ENCODE data around the gene FOXC1.
A peak's percentile ranks its signal among the peaks of the same experiment; 100 is the strongest.

Gene FOXC1

GRCh38 chr6:1600063-1600763 lies 9.5 kb upstream of the FOXC1 start:
- no peak for DNase-seq

GRCh38 chr6:1600764-1601157 lies 9.0 kb upstream of the FOXC1 start:
- DNase-seq: no peak

GRCh38 chr6:1601158-1602048 lies 8.3 kb upstream of the FOXC1 start:
- no peak for DNase-seq

GRCh38 chr6:1602049-1602713 lies 7.5 kb upstream of the FOXC1 start:
- DNase-seq: no peak

GRCh38 chr6:1603708-1604107 lies 6.0 kb upstream of the FOXC1 start:
- DNase-seq: no peak

DNA sequence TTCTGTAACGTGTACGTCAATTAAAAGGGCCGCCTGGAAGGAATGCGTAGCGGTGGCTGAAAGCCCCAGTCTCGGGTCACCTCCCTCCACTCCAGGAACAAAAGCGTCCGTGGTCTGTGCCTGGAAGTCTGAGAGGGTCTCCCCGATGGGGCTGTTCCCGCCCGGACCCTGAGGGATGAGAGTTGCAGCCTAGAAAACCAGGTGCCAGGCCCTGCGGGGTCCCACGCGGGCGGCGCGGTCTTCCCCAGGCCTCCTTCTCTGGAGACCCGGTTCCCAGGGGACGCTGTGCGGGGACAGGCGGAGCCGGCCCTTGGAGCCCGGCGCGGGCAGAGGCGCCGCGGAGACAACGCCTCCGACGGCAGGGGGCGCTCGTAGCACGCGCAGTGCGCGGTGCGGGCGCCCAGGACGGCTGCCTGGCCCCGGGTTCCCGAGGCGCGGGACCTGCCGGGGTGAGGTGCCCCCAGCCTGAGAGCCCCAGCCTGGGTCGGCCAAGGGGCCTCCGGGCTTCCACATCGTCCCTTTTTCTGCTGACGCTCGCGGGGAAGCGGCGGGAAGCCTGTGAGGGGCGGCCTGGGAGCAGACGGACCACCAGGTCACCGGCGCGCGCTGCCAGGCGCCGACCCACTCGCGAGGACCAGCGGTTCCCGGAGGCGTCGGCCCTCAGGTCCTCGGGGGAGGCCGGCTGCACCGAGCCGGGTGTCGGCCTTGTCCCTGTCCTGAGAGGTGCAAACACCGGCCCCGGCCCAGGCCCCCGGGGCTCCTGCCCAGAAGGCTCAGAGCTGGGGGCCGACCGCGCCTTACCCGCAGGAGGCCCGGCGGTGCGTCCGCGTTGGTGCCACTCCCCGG lies 5.3 kb upstream of the FOXC1 start:
- DNase-seq: peak; percentile 52

GRCh38 chr6:1605004-1605892 lies 4.5 kb upstream of the FOXC1 start:
- DNase-seq: no peak

DNA sequence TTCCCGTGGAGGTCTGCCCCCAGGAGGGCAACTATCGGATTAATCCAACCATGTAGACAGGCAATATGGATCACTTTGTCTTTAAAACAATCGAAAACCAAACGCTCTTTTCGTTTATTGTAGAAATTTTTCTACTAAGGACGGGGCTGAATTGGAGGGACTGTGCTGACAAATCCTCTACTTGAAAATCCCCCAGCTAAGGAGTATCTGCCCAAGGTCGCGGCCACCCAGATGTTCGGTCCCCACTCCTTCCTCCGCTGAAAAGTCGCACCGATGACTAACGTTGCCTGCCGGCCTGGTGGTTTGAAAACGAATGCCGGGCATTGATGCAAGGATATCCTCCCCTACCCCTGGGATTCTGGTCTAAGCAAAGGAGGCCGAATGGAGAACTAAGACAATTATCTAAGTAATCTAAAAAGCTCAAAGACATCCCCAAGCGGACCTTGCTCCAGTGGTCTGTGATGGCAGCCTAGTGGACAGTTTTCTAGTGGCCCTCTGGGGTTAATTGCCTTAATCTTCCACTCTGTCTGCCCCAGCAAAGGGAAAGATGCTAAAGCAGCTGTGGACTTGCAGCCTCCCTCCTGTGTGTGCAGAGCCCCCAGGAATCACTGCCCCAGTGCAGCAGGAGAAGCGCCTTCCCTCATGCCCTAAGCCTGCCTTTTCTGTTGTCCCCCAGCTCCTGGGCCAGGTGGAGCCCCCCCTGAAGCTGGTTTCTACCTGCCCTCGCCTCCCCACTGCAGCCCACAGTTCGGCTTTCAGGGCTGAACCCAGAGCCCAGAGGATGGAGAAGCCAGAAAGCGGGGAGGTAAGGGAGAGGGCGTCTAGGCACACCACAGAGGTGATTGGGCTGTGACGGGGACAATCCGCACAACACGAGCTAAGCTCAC lies 3.6 kb upstream of the FOXC1 start:
- peak; percentile 59 for DNase-seq

GRCh38 chr6:1606780-1607515 lies 2.8 kb upstream of the FOXC1 start:
- DNase-seq: no peak

- DNase-seq: no peak
Observed at GRCh38 chr6:1607516-1608221, 2.0 kb upstream of the FOXC1 start.

DNA sequence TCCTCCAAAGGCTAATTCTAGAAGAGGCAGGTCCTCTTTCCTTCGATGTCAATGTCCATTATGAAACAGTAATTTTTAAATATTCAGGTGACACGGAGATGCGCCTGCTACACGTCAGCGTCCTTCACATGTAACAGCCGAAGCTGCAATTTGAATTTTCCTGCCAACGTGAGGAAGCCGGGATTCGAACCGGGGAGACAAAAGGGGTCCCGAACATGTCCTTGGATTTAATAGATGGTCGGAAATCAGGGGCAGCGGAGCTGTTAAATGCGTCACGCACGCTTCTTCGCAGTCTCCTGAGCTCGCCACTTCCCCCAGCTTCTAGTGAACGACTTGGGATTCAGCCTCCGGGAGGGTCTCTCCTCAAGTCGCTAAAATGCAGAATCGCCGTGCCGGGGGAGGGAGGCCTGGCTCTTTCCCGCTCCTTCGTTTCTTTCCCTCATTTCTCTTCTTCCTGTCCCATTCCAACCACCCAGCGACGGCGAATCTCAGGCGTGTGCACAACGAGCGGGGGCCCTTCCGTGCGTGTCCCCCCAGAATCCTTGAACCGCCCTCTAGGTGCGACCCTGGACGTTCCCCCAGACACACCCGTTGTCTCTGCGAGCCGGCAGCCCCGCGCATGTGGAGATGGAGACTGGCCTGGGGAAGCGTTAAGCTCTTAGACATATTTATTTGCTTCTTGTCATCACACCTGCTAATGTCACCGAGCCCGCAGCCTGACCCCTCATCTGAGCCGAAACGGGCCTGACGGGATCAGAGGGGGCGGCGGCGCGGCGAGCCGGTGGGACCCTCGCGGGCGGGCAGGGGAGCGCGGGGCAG lies 1.3 kb upstream of the FOXC1 start:
- no peak for DNase-seq

- no peak for DNase-seq
Observed at GRCh38 chr6:1609041-1609647, 571 bp upstream of the FOXC1 start.

- DNase-seq: peak; percentile 44
Observed at GRCh38 chr6:1610497-1611321, 994 bp downstream of the FOXC1 start.

- peak; percentile 56 for DNase-seq
Observed at GRCh38 chr6:1611322-1611571, 1.5 kb downstream of the FOXC1 start.

- peak; percentile 49 for DNase-seq
Observed at GRCh38 chr6:1611572-1612298, 2.0 kb downstream of the FOXC1 start.

GRCh38 chr6:1612299-1612973 lies 2.7 kb downstream of the FOXC1 start:
- DNase-seq: no peak

All from fibroblast of skin of back (primary cell).